Gastroesophageal sphincter (tissue), 4 donors: ENCODE results near the gene KLF9. TPM values are rescaled to one million over a fixed set of nuclear protein-coding genes. Genes with fewer than 3 reads are reported as not detected.

Experiments used
- ATAC-seq: fragments of 150-250 bp; one replicate; pipeline ENCODE4 v1.9.1; 2016; ENCODE audit warnings: mild to moderate bottlenecking, moderate library complexity
- H3K27ac ChIP-seq, 4 donors: fragments of 200-600 bp; sonication (generic) in 3 of 4; 1 replicate in 3 of 4; 2 replicates in 1 of 4; pipeline ENCODE4 v1.5.1; 2016 to 2019
- H3K27me3 ChIP-seq: fragments of 200-600 bp; sonication (generic); one replicate; pipeline ENCODE4 v1.5.1; 2019
- H3K36me3 ChIP-seq, 2 donors: fragments of 200-600 bp; sonication (generic); one replicate each; pipeline ENCODE4 v1.5.1; 2019; ENCODE audit warnings: control low read depth in 1 of 2
- H3K4me1 ChIP-seq, 3 donors: fragments of 200-600 bp; sonication (generic); 1 replicate in 2 of 3; 2 replicates in 1 of 3; pipeline ENCODE4 v1.5.1; 2016 to 2019; ENCODE audit warnings: control low read depth in 2 of 3
- H3K4me3 ChIP-seq, 2 donors: fragments of 200-600 bp; sonication (generic); one replicate each; pipeline ENCODE4 v1.5.1; 2019; ENCODE audit warnings: mild to moderate bottlenecking in 1 of 2, moderate library complexity in 1 of 2
- H3K9me3 ChIP-seq, 3 donors: fragments of 200-600 bp; sonication (generic); one replicate each; pipeline ENCODE4 v1.5.1; 2017 to 2019; ENCODE audit warnings: control low read depth in 2 of 3
- EP300 ChIP-seq: sonication (generic); formaldehyde crosslinking; IDR thresholded peaks from one replicate; pipeline ENCODE4 v1.6.1; 2017; ENCODE audit warnings: antibody characterized with exemption, mild to moderate bottlenecking
- POLR2A ChIP-seq, 2 donors: fragments of 450-650 bp; IDR thresholded peaks; one replicate each; pipeline ENCODE4 v1.6.1; 2017; ENCODE audit warnings: antibody characterized with exemption in 2 of 2, mild to moderate bottlenecking in 2 of 2, moderate library complexity in 1 of 2
- POLR2AphosphoS5 ChIP-seq: sonication (generic); formaldehyde crosslinking; IDR thresholded peaks from one replicate; pipeline ENCODE4 v1.6.1; 2017; ENCODE audit warnings: antibody characterized with exemption
- WGBS, 2 donors: methylation state at CpG; one replicate each; pipeline ENCODE4 v1.1.5; 2018; ENCODE audit warnings: low coverage in 1 of 2; 5-methylcytosine and 5-hydroxymethylcytosine counted together
- total RNA-seq, 4 donors: library from RNA; depleted of rRNA; stranded (reverse); fragments of >200 nt; gene quantifications; one replicate each; pipeline ENCODE4 v1.1.0, GENCODE V29; 2016
- TF ChIP-seq, protein P1 (sequence below), 4 experiments: fragments of 200-600 bp in 2 of 4; fragments of 450-650 bp in 2 of 4; sonication (generic) in 1 of 4; IDR thresholded peaks; one replicate each; pipeline ENCODE4 v1.5.1; 2017 to 2019; ENCODE audit warnings: antibody characterized with exemption in 4 of 4, mild to moderate bottlenecking in 2 of 4, moderate library complexity in 2 of 4

The KLF9 gene
- total RNA-seq, 4 donors from 2014 or later: 117 to 224 (median 154) TPM

DNA sequence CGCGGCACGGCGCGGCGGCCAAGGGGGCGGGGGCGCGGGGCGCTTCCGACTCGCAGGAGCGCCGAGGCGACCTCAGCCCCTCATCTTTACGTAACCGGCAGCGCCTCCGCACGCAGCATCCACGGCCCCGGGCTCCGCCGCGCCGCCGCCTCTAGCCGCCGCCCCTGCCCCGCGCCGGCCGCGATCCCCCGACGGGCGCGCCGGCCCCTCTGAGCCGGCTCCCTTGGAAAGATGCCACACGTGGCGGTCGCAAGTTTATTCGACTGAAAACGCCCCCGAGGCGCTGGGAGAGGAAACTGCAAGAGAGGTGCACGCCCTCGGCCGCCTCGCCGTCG is 1.0 kb downstream of the KLF9 start:
- ATAC-seq: peak; percentile 5
- Histone ChIP-seq H3K27ac (peak overlapping the region; percentile 100), H3K36me3 (no peaks in the 10 kb centered on the region), H3K9me3 (no peaks in the 10 kb centered on the region), H3K4me1 (peaks cover 0 to 53% (median 10%) of the 10 kb centered on the region in 3 donors), H3K27me3 (no peaks in the 10 kb centered on the region), H3K4me3 (peak overlapping the region; percentile 94 to 98)
- WGBS, 2 donors: no CpG with 5 or more reads among the region's 53 CpGs
- TF ChIP-seq, protein P1, sequence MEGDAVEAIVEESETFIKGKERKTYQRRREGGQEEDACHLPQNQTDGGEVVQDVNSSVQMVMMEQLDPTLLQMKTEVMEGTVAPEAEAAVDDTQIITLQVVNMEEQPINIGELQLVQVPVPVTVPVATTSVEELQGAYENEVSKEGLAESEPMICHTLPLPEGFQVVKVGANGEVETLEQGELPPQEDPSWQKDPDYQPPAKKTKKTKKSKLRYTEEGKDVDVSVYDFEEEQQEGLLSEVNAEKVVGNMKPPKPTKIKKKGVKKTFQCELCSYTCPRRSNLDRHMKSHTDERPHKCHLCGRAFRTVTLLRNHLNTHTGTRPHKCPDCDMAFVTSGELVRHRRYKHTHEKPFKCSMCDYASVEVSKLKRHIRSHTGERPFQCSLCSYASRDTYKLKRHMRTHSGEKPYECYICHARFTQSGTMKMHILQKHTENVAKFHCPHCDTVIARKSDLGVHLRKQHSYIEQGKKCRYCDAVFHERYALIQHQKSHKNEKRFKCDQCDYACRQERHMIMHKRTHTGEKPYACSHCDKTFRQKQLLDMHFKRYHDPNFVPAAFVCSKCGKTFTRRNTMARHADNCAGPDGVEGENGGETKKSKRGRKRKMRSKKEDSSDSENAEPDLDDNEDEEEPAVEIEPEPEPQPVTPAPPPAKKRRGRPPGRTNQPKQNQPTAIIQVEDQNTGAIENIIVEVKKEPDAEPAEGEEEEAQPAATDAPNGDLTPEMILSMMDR (IDR thresholded peaks at IDR 0.05): no peak
- TF ChIP-seq POLR2A (IDR thresholded peaks at IDR 0.05) (no peak), EP300 (no peak), POLR2AphosphoS5 (no peak)

DNA sequence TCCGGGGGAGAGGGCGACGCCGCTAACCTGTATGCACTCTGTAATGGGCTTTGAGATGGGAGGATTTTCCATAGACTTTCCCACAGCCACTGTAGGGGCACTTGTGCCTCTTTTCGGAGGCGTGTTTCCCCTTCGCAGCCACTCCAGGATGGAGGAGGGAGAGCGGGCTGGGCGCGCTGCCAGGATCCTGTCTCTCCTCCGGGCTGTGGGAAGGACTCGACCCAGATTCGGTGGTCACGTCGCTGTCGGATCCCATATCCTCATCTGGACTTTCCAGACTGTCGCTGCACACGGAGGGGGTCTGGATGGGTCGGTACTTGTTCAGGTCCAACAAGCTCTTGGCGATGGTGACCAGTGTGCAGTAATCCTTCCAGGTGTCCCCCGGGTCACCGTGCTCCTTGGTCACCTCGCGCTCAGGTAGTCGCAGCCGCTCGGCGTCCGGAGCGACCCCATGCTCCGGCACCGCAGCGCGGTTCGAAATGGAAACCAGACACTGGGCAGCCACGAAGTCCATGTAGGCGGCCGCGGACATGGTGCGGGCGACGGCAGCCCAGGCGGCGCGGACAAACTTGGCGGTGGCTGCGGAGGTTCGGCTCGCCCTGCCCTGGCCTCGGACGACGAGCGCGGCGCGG is 1.5 kb downstream of the KLF9 start:
- TF ChIP-seq POLR2A (IDR thresholded peaks at IDR 0.05): peak; percentile 49 to 59
- TF ChIP-seq POLR2AphosphoS5: peak; percentile 89
- TF ChIP-seq, protein P1 (IDR thresholded peaks at IDR 0.05): no peak
- no peak for TF ChIP-seq EP300
- peak overlapping the region; percentile 94 to 98 for H3K4me3 ChIP-seq
- H3K36me3 ChIP-seq: peaks cover 0 to 4% of the 10 kb centered on the region in 2 donors
- peak overlapping the region; percentile 100 for H3K27ac ChIP-seq
- ATAC-seq: peak; percentile 34
- no peaks in the 10 kb centered on the region for H3K27me3 ChIP-seq
- H3K9me3 ChIP-seq: no peaks in the 10 kb centered on the region
- 0% methylated on average over 2 of the region's 56 CpGs; no CpG with 5 or more reads in 1 of the 2 donors for WGBS, 2 donors
- H3K4me1 ChIP-seq: peaks cover 0 to 53% (median 15%) of the 10 kb centered on the region in 3 donors

DNA sequence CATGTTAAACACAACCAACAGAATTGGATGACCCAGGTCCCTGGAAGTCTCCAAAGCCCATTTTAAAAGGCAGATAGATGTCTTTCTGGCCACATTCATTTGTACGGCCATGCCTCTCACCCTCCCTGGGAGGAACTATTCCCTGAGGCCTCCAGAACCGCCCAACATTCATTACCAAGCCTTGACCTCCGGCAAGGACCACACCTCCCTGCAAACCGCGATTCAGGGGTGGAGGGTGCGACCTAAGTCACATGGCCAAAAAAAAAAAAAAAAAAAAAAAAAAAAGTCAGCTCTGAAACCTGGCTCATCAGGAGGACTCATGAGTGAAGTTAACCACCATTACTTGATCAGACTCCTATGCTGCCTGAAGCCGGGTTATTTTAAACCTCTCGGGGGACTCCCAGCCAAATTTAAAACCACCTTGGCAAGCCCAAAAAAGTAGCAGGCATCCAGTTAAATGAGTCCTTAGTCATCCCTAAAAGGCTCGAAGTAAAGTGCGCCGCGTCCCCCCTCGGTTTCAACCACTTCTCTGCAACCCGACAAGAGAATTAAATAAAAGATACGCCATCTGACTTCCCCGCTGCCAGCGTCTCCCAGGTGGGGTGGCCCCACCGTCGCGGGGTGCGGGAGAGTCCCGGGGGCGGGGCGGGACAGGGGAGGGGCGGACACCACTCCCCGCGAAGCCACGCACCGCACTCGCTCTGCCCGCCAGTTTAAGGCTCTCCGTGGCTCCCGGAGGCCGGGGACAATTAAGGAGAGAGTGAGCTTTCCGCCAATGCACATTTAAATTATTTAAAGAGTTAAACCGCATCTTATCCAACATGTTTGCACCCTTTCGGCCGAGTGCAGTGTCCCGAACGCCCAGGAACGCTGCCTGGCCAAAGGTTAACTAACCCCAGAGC is 2.3 kb downstream of the KLF9 start:
- peak; percentile 75 for TF ChIP-seq POLR2AphosphoS5
- peak; percentile 11 to 55 for TF ChIP-seq POLR2A (IDR thresholded peaks at IDR 0.05)
- no peak for TF ChIP-seq EP300
- TF ChIP-seq, protein P1 (IDR thresholded peaks at IDR 0.05): no peak
- Histone ChIP-seq H3K9me3 (no peaks in the 10 kb centered on the region), H3K27ac (peak overlapping the region; percentile 100), H3K36me3 (peaks cover 0 to 11% of the 10 kb centered on the region in 2 donors), H3K27me3 (no peaks in the 10 kb centered on the region), H3K4me1 (peaks cover 5 to 53% (median 19%) of the 10 kb centered on the region in 3 donors), H3K4me3 (peak overlapping the region; percentile 94 to 98)
- ATAC-seq: peak; percentile 2
- 0 to 1% methylated on average over 3 to 20 of the region's 41 CpGs for WGBS, 2 donors

DNA sequence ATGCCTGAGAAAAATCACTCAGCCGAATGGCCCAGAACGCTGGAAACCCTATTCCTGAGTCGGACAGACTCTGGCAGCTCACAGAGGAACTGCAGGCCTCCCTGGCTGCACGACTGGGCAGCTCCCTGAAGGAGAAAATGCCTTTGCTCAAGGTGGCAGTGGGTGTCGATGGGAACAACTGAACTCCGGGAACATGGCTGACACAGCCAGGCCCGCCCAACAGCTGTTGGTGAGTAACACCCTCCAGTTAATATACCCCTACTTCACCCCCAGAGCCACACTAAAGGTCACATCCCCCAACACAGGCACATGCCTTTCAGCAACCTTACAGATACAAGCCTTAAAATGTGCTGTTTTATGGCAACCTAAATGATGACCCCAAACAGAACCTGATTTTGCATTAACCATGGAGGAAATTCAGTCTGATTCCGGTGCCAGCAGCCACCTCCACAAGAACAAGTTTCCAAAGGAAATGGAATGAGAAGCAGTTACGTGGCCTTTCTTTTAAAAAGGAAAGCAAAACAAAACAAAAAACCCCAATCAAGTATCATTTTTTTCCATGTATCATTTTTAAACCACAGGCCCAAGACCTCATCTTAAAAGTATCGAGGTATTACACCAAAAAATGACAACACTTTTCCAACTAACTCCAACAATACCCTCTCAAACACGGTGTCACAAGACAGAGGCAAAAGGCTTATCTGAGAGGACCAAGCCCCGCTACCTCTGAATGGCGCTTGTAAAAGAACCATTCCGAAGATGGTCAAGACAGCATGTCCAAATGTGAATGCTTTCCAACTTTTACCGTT is 3.1 kb downstream of the KLF9 start:
- Histone ChIP-seq H3K27me3 (no peaks in the 10 kb centered on the region), H3K4me1 (peaks cover 12 to 53% (median 19%) of the 10 kb centered on the region in 3 donors), H3K27ac (peak overlapping the region; percentile 100), H3K36me3 (peaks cover 0 to 11% of the 10 kb centered on the region in 2 donors), H3K9me3 (no peaks in the 10 kb centered on the region), H3K4me3 (peak overlapping the region; percentile 94 to 98)
- WGBS, 2 donors: 1 to 11% methylated on average over 8 to 13 of the region's 15 CpGs
- TF ChIP-seq, protein P1 (IDR thresholded peaks at IDR 0.05): peak in 1 of 4 experiments; percentile 19
- TF ChIP-seq POLR2AphosphoS5 (peak; percentile 95), EP300 (no peak), POLR2A (IDR thresholded peaks at IDR 0.05) (peak; percentile 70 to 71)
- peak; percentile 1 for ATAC-seq
